Measurements from ENCODE around the gene KDM7A.

GRCh38 chr7:140176811-140177702 is at the start of gene KDM7A:
- TF ChIP-seq, protein P1, sequence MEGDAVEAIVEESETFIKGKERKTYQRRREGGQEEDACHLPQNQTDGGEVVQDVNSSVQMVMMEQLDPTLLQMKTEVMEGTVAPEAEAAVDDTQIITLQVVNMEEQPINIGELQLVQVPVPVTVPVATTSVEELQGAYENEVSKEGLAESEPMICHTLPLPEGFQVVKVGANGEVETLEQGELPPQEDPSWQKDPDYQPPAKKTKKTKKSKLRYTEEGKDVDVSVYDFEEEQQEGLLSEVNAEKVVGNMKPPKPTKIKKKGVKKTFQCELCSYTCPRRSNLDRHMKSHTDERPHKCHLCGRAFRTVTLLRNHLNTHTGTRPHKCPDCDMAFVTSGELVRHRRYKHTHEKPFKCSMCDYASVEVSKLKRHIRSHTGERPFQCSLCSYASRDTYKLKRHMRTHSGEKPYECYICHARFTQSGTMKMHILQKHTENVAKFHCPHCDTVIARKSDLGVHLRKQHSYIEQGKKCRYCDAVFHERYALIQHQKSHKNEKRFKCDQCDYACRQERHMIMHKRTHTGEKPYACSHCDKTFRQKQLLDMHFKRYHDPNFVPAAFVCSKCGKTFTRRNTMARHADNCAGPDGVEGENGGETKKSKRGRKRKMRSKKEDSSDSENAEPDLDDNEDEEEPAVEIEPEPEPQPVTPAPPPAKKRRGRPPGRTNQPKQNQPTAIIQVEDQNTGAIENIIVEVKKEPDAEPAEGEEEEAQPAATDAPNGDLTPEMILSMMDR (IDR thresholded peaks at IDR 0.05) = peak in 4 of 6 experiments; percentile 14 to 55 (median 40)
- TF ChIP-seq POLR2A (IDR thresholded peaks at IDR 0.05) = peak in 3 of 4 donors; percentile 51 to 88 (median 74)
- TF ChIP-seq POLR2AphosphoS5 (IDR thresholded peaks at IDR 0.05) = peak; percentile 59 to 73
- peak in 1 of 4 donors; percentile 8 for TF ChIP-seq EP300 (IDR thresholded peaks at IDR 0.05)

Measured in upper lobe of left lung (tissue), 4 donors.